HepG2 (cell line): ENCODE results near the gene FAM118A. TPM values are rescaled to one million over a fixed set of nuclear protein-coding genes. Genes with fewer than 3 reads are reported as not detected.

Source experiments
- ATAC-seq: fragments of 200-7000 bp; cut with Tn5 transposase; 3 replicates; pipeline ENCODE4 v1.9.1; 2020; ENCODE audit warnings: mild to moderate bottlenecking, moderate library complexity
- BruUV-seq: library from RNA; stranded (reverse); fragments of 400-500 nt; replicated peaks from 2 replicates; lab custom pipeline; 2021; lab: Mats Ljungman, UMichigan
- CTCF ChIA-PET: fragments of 300-600 bp; formaldehyde crosslinking; extraction: SDS; loops from one replicate; lab custom pipeline; 2021; ENCODE audit warnings: low total read pairs, inconsistent platforms, low intra/inter-chr PET ratio; lab: Yijun Ruan, JAX
- POLR2A ChIA-PET: fragments of 350-600 bp; sonication (Branson Sonifier 250); formaldehyde crosslinking; loops from one replicate; lab custom pipeline; 2020; ENCODE audit warnings: antibody characterized with exemption, inconsistent platforms; lab: Yijun Ruan, JAX
- DNase-seq: peaks from one replicate; pipeline ENCODE4 v3.0.0-alpha.2; 2015; ENCODE audit warnings: low spot score
- FAIRE-seq: peaks from 3 replicates; lab custom pipeline; 2011; peaks lifted over from hg19 to GRCh38; lab: Jason Lieb, UNC
- H2AFZ ChIP-seq: one replicate; pipeline ENCODE4 v1.6.1; 2011; ENCODE audit warnings: low read length, inconsistent platforms
- H3K27ac ChIP-seq: fragments of 300-600 bp; 3 replicates; pipeline ENCODE4 v1.8.0; 2011; ENCODE audit warnings: mixed run types, mild to moderate bottlenecking, mixed read lengths, low read length, inconsistent platforms; ENCODE audit not compliant: insufficient read depth; ENCODE audit errors: extremely low read length
- H3K27me3 ChIP-seq, 2 experiments: fragments of 200-600 bp in 1 of 2; 2 replicates in 1 of 2; 3 replicates in 1 of 2; pipeline versions ENCODE4 v1.6.0 to v1.8.0; 2011; ENCODE audit warnings: low read length in 2 of 2, mild to moderate bottlenecking in 2 of 2, moderate library complexity in 2 of 2, inconsistent platforms in 1 of 2; ENCODE audit not compliant: insufficient read depth in 2 of 2, control insufficient read depth in 1 of 2
- H3K36me3 ChIP-seq, 2 experiments: fragments of 200-600 bp in 1 of 2; replicated peaks in 1 of 2; 2 replicates in 1 of 2; 3 replicates in 1 of 2; pipeline versions ENCODE4 v1.5.1 to v1.8.0; 2011; ENCODE audit warnings: low read length in 2 of 2, inconsistent platforms in 1 of 2; ENCODE audit not compliant: insufficient read depth in 2 of 2, control insufficient read depth in 1 of 2
- H3K4me1 ChIP-seq: 2 replicates; pipeline ENCODE4 v1.5.1; 2012; ENCODE audit warnings: low read length, inconsistent platforms; ENCODE audit not compliant: insufficient read depth
- H3K4me2 ChIP-seq: 2 replicates; pipeline ENCODE4 v1.6.0; 2011; ENCODE audit warnings: low read depth, low read length, inconsistent platforms
- H3K4me3 ChIP-seq, 3 experiments: fragments of 200-600 bp in 1 of 3; sonication (generic), shearing (Covaris generic) in 1 of 3; replicated peaks in 1 of 3; 2 replicates each; pipeline ENCODE4 v1.5.1; 2011 to 2016; ENCODE audit warnings: low read length in 3 of 3, inconsistent platforms in 2 of 3, low read depth in 2 of 3, mild to moderate bottlenecking in 2 of 3, control low read depth in 1 of 3, mixed read lengths in 1 of 3; ENCODE audit not compliant: insufficient read depth in 1 of 3
- H3K79me2 ChIP-seq: one replicate; pipeline ENCODE4 v1.6.1; 2011; ENCODE audit warnings: low read length, inconsistent platforms; ENCODE audit not compliant: insufficient read depth
- H3K9ac ChIP-seq: 2 replicates; pipeline ENCODE4 v1.6.0; 2011; ENCODE audit warnings: mild to moderate bottlenecking, low read depth, low read length, inconsistent platforms; ENCODE audit not compliant: insufficient read depth
- H3K9me3 ChIP-seq: 2 replicates; pipeline ENCODE4 v1.5.1; 2012; ENCODE audit warnings: mild to moderate bottlenecking, low read length
- H4K20me1 ChIP-seq: 2 replicates; pipeline ENCODE4 v1.6.0; 2011; ENCODE audit warnings: inconsistent platforms, mild to moderate bottlenecking, low read length, moderate library complexity; ENCODE audit not compliant: insufficient read depth
- DR1 ChIP-seq: sonication (generic); formaldehyde crosslinking; IDR thresholded peaks from 2 replicates; pipeline ENCODE4 v1.8.0; 2021; ENCODE audit warnings: mild to moderate bottlenecking, missing genetic modification reagents, inconsistent platforms
- KLF6 ChIP-seq: IDR thresholded peaks from 2 replicates; pipeline ENCODE4 v1.8.0; 2016; ENCODE audit warnings: missing biosample characterization, missing genetic modification reagents
- MED13 ChIP-seq: sonication (generic); formaldehyde crosslinking; IDR thresholded peaks from 2 replicates; pipeline ENCODE4 v1.5.0; 2020; ENCODE audit warnings: missing genetic modification reagents
- NCOA1 ChIP-seq: sonication (generic); formaldehyde crosslinking; IDR thresholded peaks from 2 replicates; pipeline ENCODE4 v1.9.0; 2021; ENCODE audit warnings: missing genetic modification reagents
- NFIB ChIP-seq: sonication (generic); formaldehyde crosslinking; IDR thresholded peaks from 2 replicates; pipeline ENCODE4 v1.9.0; 2021; ENCODE audit warnings: missing genetic modification reagents, mild to moderate bottlenecking, borderline replicate concordance
- RBM39 ChIP-seq: fragments of 200-400 bp; formaldehyde crosslinking; IDR thresholded peaks from one replicate; pipeline ENCODE4 v1.6.1; 2018; ENCODE audit warnings: antibody characterized with exemption, mild to moderate bottlenecking, low read depth, low read length; ENCODE audit not compliant: poor library complexity, severe bottlenecking
- TRIM24 ChIP-seq: sonication (generic); formaldehyde crosslinking; IDR thresholded peaks from 2 replicates; pipeline ENCODE4 v1.8.0; 2022; ENCODE audit warnings: mild to moderate bottlenecking, missing genetic modification reagents
- ZNF468 ChIP-seq: sonication (generic); formaldehyde crosslinking; IDR thresholded peaks from 2 replicates; pipeline ENCODE4 v1.8.0; 2022; ENCODE audit warnings: mild to moderate bottlenecking, moderate library complexity, missing genetic modification reagents
- ZNF703 ChIP-seq: sonication (generic); formaldehyde crosslinking; IDR thresholded peaks from 2 replicates; pipeline ENCODE4 v1.5.1; 2020; ENCODE audit warnings: missing genetic modification reagents, mild to moderate bottlenecking, moderate library complexity, borderline replicate concordance
- ZNF766 ChIP-seq: sonication (generic); formaldehyde crosslinking; IDR thresholded peaks from 2 replicates; pipeline ENCODE4 v1.5.0; 2020; ENCODE audit warnings: missing genetic modification reagents, borderline replicate concordance
- WGBS: methylation state at CpG from one replicate; pipeline ENCODE4 v1.1.6; 2017; ENCODE audit warnings: low lambda C conversion rate; 5-methylcytosine and 5-hydroxymethylcytosine counted together
- in situ Hi-C: cut with HindIII; loops from 2 replicates; pipeline ENCODE4 v1.10.0; 2017; ENCODE audit warnings: low pct_unique_long_range_greater_than_20kb; ENCODE audit not compliant: extremely low pct_ligation_motif_present
- intact Hi-C: fragments of 100-400 bp; cut with micrococcal nuclease; formaldehyde crosslinking; loops from one replicate; pipeline ENCODE4 v1.10.0; 2022; ENCODE audit not compliant: unreplicated experiment
- polyA plus RNA-seq, 8 experiments: library from polyadenylated mRNA; depleted of rRNA in 3 of 8; stranded (reverse) in 7 of 8; unstranded in 1 of 8; fragments of >200 nt; fragmentation: Illumina TruSeq in 4 of 8; extraction: Trizol in 4 of 8; gene quantifications; 2 replicates each; pipeline versions ENCODE4 v1.2.1 to v1.2.3, GENCODE V29; 2011 to 2016; ENCODE audit warnings: low read depth in 4 of 8, missing spikeins in 1 of 8, mixed read lengths in 1 of 8; ENCODE audit not compliant: insufficient read depth in 1 of 8
- total RNA-seq, 5 experiments: library from RNA; depleted of rRNA; stranded (reverse); fragments of >200 nt; fragmentation: Illumina TruSeq; extraction: Trizol; gene quantifications; 2 replicates each; pipeline ENCODE4 v1.2.3, GENCODE V29; 2016; ENCODE audit warnings: low read depth in 1 of 5
- TF ChIP-seq, protein P1 (sequence below): sonication (generic); formaldehyde crosslinking; IDR thresholded peaks from 2 replicates; pipeline ENCODE4 v1.4.0; 2020; ENCODE audit warnings: mild to moderate bottlenecking, missing genetic modification reagents
- TF ChIP-seq, protein P2 (sequence below): IDR thresholded peaks from 2 replicates; pipeline ENCODE4 v1.6.1; 2016; ENCODE audit warnings: mild to moderate bottlenecking, missing biosample characterization, missing genetic modification reagents
- TF ChIP-seq, protein P3 (sequence below), 2 experiments: fragments of 450-650 bp in 1 of 2; sonication (generic) in 1 of 2; formaldehyde crosslinking in 1 of 2; IDR thresholded peaks; 2 replicates each; pipeline versions ENCODE4 v1.6.1 to v1.8.0; 2016 to 2022; ENCODE audit warnings: antibody characterized with exemption in 1 of 2, mild to moderate bottlenecking in 1 of 2, missing genetic modification reagents in 1 of 2

FAM118A gene
- total and polyA plus RNA-seq, 2 of the 13 experiments (the other 11 are each of a cell fraction or from before 2014, with no cell fraction given): 36.7 to 48.2 TPM

DNA sequence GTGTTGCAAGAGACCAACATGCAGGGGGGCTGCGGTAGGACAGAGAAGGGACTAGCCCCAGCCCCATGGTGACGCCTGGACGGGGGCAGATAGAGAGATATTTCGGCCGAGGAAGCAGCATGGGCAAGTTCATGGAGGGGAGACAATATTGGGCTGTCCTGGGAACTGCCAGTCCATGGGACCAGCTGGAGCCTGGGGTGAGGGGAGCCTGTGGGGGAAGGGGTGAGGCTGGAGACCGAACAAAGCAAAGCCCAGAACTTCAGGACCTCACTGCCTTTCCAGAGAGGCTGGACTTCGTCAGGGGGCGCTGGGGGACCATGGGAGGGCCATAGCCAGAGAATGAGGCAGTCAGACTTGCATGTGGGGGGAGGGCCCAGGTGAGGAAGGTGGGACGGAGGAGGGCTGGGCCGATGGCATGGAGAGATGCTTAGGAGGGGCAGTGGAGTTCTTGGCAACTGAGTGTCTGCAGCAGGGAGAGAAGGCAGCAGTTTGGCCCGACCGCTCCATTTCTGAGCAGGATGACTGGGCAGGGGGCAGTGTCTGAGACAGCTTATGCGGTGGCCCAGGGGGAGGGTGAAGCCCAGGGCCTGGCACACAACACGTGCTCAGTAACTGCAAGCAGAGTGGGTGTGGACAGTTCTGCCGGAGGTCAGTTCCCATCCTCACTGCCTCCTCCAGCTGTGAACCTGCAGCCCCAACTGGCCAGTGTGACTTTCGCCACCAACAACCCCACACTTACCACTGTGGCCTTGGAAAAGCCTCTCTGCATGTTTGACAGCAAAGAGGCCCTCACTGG lies 24.3 kb upstream of the FAM118A start:
- H3K27ac ChIP-seq: peak overlapping the region; percentile 80
- FAIRE-seq (no peak), DNase-seq (no peak), ATAC-seq (peak; percentile 63)
- H3K27me3 ChIP-seq: no peaks in the 10 kb centered on the region
- peak overlapping the region; percentile 6 for H2AFZ ChIP-seq
- no peaks in the 10 kb centered on the region for H3K36me3 ChIP-seq
- no TSS peak for BruUV-seq
- peak overlapping the region; percentile 30 to 63 (median 37); a peak in 5 of 6 replicates for H3K4me3 ChIP-seq
- peak overlapping the region; percentile 69 for H3K9ac ChIP-seq
- ChIA-PET POLR2A (interaction anchor here (1.7 to 5.1 kb wide), 3 partner anchors 13 to 16 kb away, joined by 4 to 73 read pairs (median 8); no protein-coding TSS in a partner anchor), CTCF (interaction anchor here (0.7 to 1.7 kb wide), 2 partner anchors 16 to 150 kb away, joined by 3 to 7 read pairs; no protein-coding TSS in a partner anchor)
- 40% methylated on average over 11 of the region's 16 CpGs for WGBS
- intact Hi-C loops: no loop called here
- H3K9me3 ChIP-seq: no peaks in the 10 kb centered on the region
- in situ Hi-C loops: no loop called here
- H3K4me1 ChIP-seq: peaks cover 75% of the 10 kb centered on the region
- peak overlapping the region; percentile 89 for H3K4me2 ChIP-seq
- H3K79me2 ChIP-seq: no peaks in the 10 kb centered on the region
- H4K20me1 ChIP-seq: no peaks in the 10 kb centered on the region
- TF ChIP-seq ZNF703 (CRISPR knock-in tag): no peak
- TF ChIP-seq, protein P1, sequence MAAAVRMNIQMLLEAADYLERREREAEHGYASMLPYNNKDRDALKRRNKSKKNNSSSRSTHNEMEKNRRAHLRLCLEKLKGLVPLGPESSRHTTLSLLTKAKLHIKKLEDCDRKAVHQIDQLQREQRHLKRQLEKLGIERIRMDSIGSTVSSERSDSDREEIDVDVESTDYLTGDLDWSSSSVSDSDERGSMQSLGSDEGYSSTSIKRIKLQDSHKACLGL: no peak
- TF ChIP-seq ZNF766 (CRISPR knock-in tag): no peak
- TF ChIP-seq, protein P2, sequence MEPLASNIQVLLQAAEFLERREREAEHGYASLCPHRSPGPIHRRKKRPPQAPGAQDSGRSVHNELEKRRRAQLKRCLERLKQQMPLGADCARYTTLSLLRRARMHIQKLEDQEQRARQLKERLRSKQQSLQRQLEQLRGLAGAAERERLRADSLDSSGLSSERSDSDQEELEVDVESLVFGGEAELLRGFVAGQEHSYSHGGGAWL (CRISPR knock-in tag): no peak
- TF ChIP-seq DR1 (CRISPR knock-in tag): no peak
- no peak for TF ChIP-seq KLF6
- no peak for TF ChIP-seq NFIB (CRISPR knock-in tag)
- TF ChIP-seq, protein P3, sequence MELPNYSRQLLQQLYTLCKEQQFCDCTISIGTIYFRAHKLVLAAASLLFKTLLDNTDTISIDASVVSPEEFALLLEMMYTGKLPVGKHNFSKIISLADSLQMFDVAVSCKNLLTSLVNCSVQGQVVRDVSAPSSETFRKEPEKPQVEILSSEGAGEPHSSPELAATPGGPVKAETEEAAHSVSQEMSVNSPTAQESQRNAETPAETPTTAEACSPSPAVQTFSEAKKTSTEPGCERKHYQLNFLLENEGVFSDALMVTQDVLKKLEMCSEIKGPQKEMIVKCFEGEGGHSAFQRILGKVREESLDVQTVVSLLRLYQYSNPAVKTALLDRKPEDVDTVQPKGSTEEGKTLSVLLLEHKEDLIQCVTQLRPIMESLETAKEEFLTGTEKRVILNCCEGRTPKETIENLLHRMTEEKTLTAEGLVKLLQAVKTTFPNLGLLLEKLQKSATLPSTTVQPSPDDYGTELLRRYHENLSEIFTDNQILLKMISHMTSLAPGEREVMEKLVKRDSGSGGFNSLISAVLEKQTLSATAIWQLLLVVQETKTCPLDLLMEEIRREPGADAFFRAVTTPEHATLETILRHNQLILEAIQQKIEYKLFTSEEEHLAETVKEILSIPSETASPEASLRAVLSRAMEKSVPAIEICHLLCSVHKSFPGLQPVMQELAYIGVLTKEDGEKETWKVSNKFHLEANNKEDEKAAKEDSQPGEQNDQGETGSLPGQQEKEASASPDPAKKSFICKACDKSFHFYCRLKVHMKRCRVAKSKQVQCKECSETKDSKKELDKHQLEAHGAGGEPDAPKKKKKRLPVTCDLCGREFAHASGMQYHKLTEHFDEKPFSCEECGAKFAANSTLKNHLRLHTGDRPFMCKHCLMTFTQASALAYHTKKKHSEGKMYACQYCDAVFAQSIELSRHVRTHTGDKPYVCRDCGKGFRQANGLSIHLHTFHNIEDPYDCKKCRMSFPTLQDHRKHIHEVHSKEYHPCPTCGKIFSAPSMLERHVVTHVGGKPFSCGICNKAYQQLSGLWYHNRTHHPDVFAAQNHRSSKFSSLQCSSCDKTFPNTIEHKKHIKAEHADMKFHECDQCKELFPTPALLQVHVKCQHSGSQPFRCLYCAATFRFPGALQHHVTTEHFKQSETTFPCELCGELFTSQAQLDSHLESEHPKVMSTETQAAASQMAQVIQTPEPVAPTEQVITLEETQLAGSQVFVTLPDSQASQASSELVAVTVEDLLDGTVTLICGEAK (IDR thresholded peaks at IDR 0.05): no peak
- TF ChIP-seq, protein P3 (CRISPR knock-in tag; IDR thresholded peaks at IDR 0.05): no peak
- no peak for TF ChIP-seq ZNF468
- TF ChIP-seq MED13 (CRISPR knock-in tag): no peak
- no peak for TF ChIP-seq NCOA1
- TF ChIP-seq TRIM24: no peak
- TF ChIP-seq RBM39: no peak
